Measurements from ENCODE around the gene ARHGEF4. TPM values are rescaled to one million over a fixed set of nuclear protein-coding genes. Genes with fewer than 3 reads are reported as not detected.

The ARHGEF4 gene
- total and polyA plus RNA-seq, 4 donors = 1.1 to 6.9 (median 2.2) TPM

- Histone ChIP-seq H3K9me3 (ENCODE audit: control insufficient read depth, low read length) (no peaks in the 10 kb centered on the region), H3K27ac (ENCODE audit: low read depth in 1 of 2, low read length in 2 of 2) (no peak overlapping the region), H3K4me3 (ENCODE audit: low read length in 2 of 2) (no peak overlapping the region), H3K4me1 (ENCODE audit: control insufficient read depth in 1 of 2, insufficient read depth in 2 of 2, low read length in 2 of 2) (no peaks in the 10 kb centered on the region), H3K27me3 (ENCODE audit: control insufficient read depth in 1 of 2, insufficient read depth in 2 of 2, low read length in 1 of 2) (no peaks in the 10 kb centered on the region), H3K36me3 (ENCODE audit: control insufficient read depth in 1 of 2, insufficient read depth in 2 of 2, low read length in 1 of 2) (no peaks in the 10 kb centered on the region)
- ATAC-seq (ENCODE audit: low FRiP score) (no peak), DNase-seq (peak in 1 of 2 donors; percentile 55)
- intact Hi-C loops (cut with DNase I) = no loop called here
- WGBS, 2 donors = 95 to 96% methylated on average over 10 of the region's 10 CpGs
Observed at GRCh38 chr2:130829015-130829414, 7.7 kb upstream of the ARHGEF4 start.

GRCh38 chr2:130830538-130830937 is 6.2 kb upstream of the ARHGEF4 start:
- no peaks in the 10 kb centered on the region for H3K4me1 ChIP-seq (ENCODE audit: control insufficient read depth in 1 of 2, insufficient read depth in 2 of 2, low read length in 2 of 2)
- WGBS, 2 donors = 78 to 81% methylated on average over 2 of the region's 2 CpGs
- H3K27me3 ChIP-seq (ENCODE audit: control insufficient read depth in 1 of 2, insufficient read depth in 2 of 2, low read length in 1 of 2) = no peaks in the 10 kb centered on the region
- ATAC-seq (ENCODE audit: low FRiP score) (no peak), DNase-seq (no peak)
- H3K4me3 ChIP-seq (ENCODE audit: low read length in 2 of 2) = no peak overlapping the region
- no peaks in the 10 kb centered on the region for H3K36me3 ChIP-seq (ENCODE audit: control insufficient read depth in 1 of 2, insufficient read depth in 2 of 2, low read length in 1 of 2)
- H3K9me3 ChIP-seq (ENCODE audit: control insufficient read depth, low read length) = no peaks in the 10 kb centered on the region
- no peak overlapping the region for H3K27ac ChIP-seq (ENCODE audit: low read depth in 1 of 2, low read length in 2 of 2)
- intact Hi-C loops (cut with DNase I) = no loop called here

DNA sequence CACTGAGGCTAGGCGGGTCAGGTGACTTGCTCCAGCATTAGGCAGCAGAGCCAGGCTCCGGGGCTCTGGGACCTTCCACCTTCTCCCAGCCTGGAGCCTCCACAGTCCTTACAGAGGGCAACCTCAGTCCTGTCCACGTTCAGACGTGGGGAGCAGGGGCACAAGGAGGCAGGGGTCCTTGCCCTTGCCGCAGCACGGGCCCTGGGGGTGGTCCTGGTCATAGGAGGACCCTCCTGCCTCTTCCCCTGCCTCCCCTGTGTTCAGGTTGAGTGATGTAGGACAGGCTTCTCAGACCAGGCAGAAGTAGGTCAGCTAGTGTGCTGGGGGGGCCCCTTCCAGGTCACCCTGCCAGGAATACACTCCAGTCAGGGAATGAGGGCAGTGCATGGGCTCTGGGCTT is 5.4 kb upstream of the ARHGEF4 start:
- intact Hi-C loops (cut with DNase I) = no loop called here
- Histone ChIP-seq H3K27ac (ENCODE audit: low read depth in 1 of 2, low read length in 2 of 2) (no peak overlapping the region), H3K36me3 (ENCODE audit: control insufficient read depth in 1 of 2, insufficient read depth in 2 of 2, low read length in 1 of 2) (no peaks in the 10 kb centered on the region), H3K27me3 (ENCODE audit: control insufficient read depth in 1 of 2, insufficient read depth in 2 of 2, low read length in 1 of 2) (no peaks in the 10 kb centered on the region), H3K9me3 (ENCODE audit: control insufficient read depth, low read length) (no peaks in the 10 kb centered on the region), H3K4me1 (ENCODE audit: control insufficient read depth in 1 of 2, insufficient read depth in 2 of 2, low read length in 2 of 2) (no peaks in the 10 kb centered on the region), H3K4me3 (ENCODE audit: low read length in 2 of 2) (no peak overlapping the region)
- no peak for ATAC-seq (ENCODE audit: low FRiP score)
- 73 to 79% methylated on average over 6 of the region's 6 CpGs for WGBS, 2 donors
- peak; percentile 17 to 55 for DNase-seq

GRCh38 chr2:130832296-130832940 is 4.3 kb upstream of the ARHGEF4 start:
- peak; percentile 16 to 46 for DNase-seq
- WGBS, 2 donors = 74 to 81% methylated on average over 12 of the region's 12 CpGs
- Histone ChIP-seq H3K4me3 (ENCODE audit: low read length in 2 of 2) (no peak overlapping the region), H3K36me3 (ENCODE audit: control insufficient read depth in 1 of 2, insufficient read depth in 2 of 2, low read length in 1 of 2) (no peaks in the 10 kb centered on the region), H3K27ac (ENCODE audit: low read depth in 1 of 2, low read length in 2 of 2) (no peak overlapping the region), H3K4me1 (ENCODE audit: control insufficient read depth in 1 of 2, insufficient read depth in 2 of 2, low read length in 2 of 2) (no peaks in the 10 kb centered on the region), H3K27me3 (ENCODE audit: control insufficient read depth in 1 of 2, insufficient read depth in 2 of 2, low read length in 1 of 2) (no peaks in the 10 kb centered on the region), H3K9me3 (ENCODE audit: control insufficient read depth, low read length) (no peaks in the 10 kb centered on the region)
- ATAC-seq (ENCODE audit: low FRiP score) = no peak
- intact Hi-C loops (cut with DNase I) = no loop called here

DNA sequence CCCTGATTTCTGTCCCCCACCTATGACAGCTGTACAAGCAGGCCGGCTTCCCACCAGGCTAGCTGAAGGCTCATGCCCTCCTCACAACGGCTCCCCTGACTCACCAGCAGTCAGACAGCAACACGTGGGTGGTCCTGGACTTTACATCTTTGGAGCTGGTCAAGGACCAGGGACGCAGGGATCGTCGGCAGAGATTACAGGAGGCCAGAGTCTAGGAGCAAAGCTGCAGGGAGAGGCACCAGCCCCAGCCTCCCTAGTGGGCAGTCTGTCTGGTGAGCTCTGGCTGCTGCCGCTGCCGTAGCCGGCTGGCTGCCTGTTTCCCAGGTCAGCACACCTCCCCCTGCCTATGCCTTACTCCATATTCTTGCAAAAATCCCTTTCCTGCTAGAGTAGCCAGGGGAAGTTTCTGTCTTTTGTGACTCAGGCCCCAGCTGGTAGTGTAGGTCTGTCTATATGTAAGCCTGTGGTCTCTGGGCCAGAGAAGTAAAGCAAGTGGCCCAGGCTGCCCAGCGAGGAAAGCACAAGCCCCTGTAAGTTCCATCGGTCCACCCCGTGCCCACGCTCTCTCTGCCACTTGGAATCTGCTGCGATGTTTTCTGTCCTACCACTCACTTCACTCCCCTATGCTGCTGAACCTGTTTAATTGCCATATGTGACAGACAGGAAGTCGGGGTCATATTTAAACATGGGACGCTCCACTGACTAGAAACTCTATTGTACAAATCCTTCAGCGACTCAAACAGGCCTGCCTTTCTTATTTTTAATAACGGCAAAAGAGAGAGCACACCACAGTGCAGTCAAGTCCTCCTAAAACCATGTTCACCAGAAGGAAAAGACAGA is 2.4 kb upstream of the ARHGEF4 start:
- H3K4me1 ChIP-seq (ENCODE audit: control insufficient read depth in 1 of 2, insufficient read depth in 2 of 2, low read length in 2 of 2) = no peaks in the 10 kb centered on the region
- H3K4me3 ChIP-seq (ENCODE audit: low read length in 2 of 2) = no peak overlapping the region
- no peaks in the 10 kb centered on the region for H3K36me3 ChIP-seq (ENCODE audit: control insufficient read depth in 1 of 2, insufficient read depth in 2 of 2, low read length in 1 of 2)
- 72 to 76% methylated on average over 18 of the region's 18 CpGs for WGBS, 2 donors
- H3K27ac ChIP-seq (ENCODE audit: low read depth in 1 of 2, low read length in 2 of 2) = no peak overlapping the region
- no peaks in the 10 kb centered on the region for H3K27me3 ChIP-seq (ENCODE audit: control insufficient read depth in 1 of 2, insufficient read depth in 2 of 2, low read length in 1 of 2)
- intact Hi-C loops (cut with DNase I) = no loop called here
- no peaks in the 10 kb centered on the region for H3K9me3 ChIP-seq (ENCODE audit: control insufficient read depth, low read length)
- ATAC-seq (ENCODE audit: low FRiP score) = no peak
- DNase-seq = peak; percentile 29 to 59

DNA sequence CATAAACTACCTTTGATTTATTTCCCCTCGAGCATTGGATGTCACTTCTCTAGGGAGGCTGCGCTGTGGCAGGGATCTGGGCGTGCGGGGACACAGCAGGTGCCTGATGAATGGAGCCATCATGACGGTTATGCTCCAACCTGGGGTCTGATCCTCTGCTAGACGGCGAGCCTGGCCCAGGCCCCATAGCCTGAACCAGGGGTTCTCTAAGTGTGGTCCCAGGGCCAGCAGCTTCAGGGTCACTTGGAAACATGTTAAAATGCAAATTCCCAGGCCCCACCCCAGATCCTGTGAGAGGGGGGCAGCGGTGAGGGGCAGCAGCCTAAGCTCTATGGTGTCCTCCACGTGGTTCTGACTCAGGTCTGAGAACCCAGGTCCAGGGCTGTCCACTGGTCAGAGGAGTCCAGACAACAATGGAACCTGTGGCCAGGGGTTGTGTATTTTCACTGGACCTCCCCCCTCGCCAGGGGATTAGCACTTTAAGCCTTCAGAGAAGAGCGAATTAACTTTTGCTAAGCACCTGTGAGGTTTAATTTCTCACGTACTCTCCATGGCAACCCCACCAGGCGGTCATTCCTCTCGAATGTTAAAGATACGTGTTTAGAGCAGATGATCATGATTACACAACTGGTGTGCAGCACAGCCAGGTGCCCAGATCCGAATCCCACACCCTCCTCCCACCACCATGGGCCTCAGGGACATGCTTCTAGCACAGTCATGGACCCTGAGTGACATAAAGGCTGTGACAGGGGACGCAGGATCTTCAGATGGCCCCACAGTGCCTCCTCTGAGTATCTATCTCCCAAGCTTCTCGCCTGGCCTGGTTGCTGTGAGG is 1.6 kb upstream of the ARHGEF4 start:
- DNase-seq = peak; percentile 15 to 58

DNA sequence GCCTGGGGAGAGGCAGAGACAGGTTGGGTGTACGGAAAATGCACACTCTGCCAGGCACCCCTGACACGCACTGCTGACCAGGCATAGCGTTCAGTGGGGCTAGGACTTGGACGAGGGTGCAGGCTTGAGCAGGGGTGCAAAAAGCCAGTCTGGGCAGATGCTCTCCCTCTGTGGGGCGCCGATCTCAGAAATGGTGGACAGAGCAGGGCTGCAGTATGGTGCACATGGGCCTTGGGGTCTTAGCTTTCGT is 1.0 kb upstream of the ARHGEF4 start:
- ATAC-seq (ENCODE audit: low FRiP score) = no peak
- H3K27me3 ChIP-seq (ENCODE audit: control insufficient read depth in 1 of 2, insufficient read depth in 2 of 2, low read length in 1 of 2) = no peaks in the 10 kb centered on the region
- H3K36me3 ChIP-seq (ENCODE audit: control insufficient read depth in 1 of 2, insufficient read depth in 2 of 2, low read length in 1 of 2) = no peaks in the 10 kb centered on the region
- WGBS, 2 donors = 95 to 96% methylated on average over 7 of the region's 7 CpGs
- DNase-seq = peak; percentile 27 to 50
- no peaks in the 10 kb centered on the region for H3K9me3 ChIP-seq (ENCODE audit: control insufficient read depth, low read length)
- H3K4me1 ChIP-seq (ENCODE audit: control insufficient read depth in 1 of 2, insufficient read depth in 2 of 2, low read length in 2 of 2) = no peaks in the 10 kb centered on the region
- no peak overlapping the region for H3K4me3 ChIP-seq (ENCODE audit: low read length in 2 of 2)
- H3K27ac ChIP-seq (ENCODE audit: low read depth in 1 of 2, low read length in 2 of 2) = no peak overlapping the region
- intact Hi-C loops (cut with DNase I) = no loop called here

More for the DNA sequence above, 1.6 kb upstream of the ARHGEF4 start:
- Histone ChIP-seq H3K4me1 (ENCODE audit: control insufficient read depth in 1 of 2, insufficient read depth in 2 of 2, low read length in 2 of 2) (no peaks in the 10 kb centered on the region), H3K36me3 (ENCODE audit: control insufficient read depth in 1 of 2, insufficient read depth in 2 of 2, low read length in 1 of 2) (no peaks in the 10 kb centered on the region), H3K4me3 (ENCODE audit: low read length in 2 of 2) (no peak overlapping the region), H3K27me3 (ENCODE audit: control insufficient read depth in 1 of 2, insufficient read depth in 2 of 2, low read length in 1 of 2) (no peaks in the 10 kb centered on the region), H3K27ac (ENCODE audit: low read depth in 1 of 2, low read length in 2 of 2) (no peak overlapping the region), H3K9me3 (ENCODE audit: control insufficient read depth, low read length) (no peaks in the 10 kb centered on the region)
- no peak for ATAC-seq (ENCODE audit: low FRiP score)
- 93 to 95% methylated on average over 18 of the region's 18 CpGs for WGBS, 2 donors
- intact Hi-C loops (cut with DNase I) = no loop called here

GRCh38 chr2:130837175-130837810 is 579 bp downstream of the ARHGEF4 start:
- intact Hi-C loops (cut with DNase I) = no loop called here
- 4% methylated on average over 52 to 53 of the region's 53 CpGs for WGBS, 2 donors
- no peaks in the 10 kb centered on the region for H3K36me3 ChIP-seq (ENCODE audit: control insufficient read depth in 1 of 2, insufficient read depth in 2 of 2, low read length in 1 of 2)
- no peaks in the 10 kb centered on the region for H3K9me3 ChIP-seq (ENCODE audit: control insufficient read depth, low read length)
- H3K27ac ChIP-seq (ENCODE audit: low read depth in 1 of 2, low read length in 2 of 2) = no peak overlapping the region
- ATAC-seq (ENCODE audit: low FRiP score) (no peak), DNase-seq (peak in 1 of 2 donors; percentile 40)
- no peak overlapping the region for H3K4me3 ChIP-seq (ENCODE audit: low read length in 2 of 2)
- H3K27me3 ChIP-seq (ENCODE audit: control insufficient read depth in 1 of 2, insufficient read depth in 2 of 2, low read length in 1 of 2) = no peaks in the 10 kb centered on the region
- H3K4me1 ChIP-seq (ENCODE audit: control insufficient read depth in 1 of 2, insufficient read depth in 2 of 2, low read length in 2 of 2) = no peaks in the 10 kb centered on the region

Measured in aorta (tissue), 5 donors.